Loucy (cell line): ENCODE data around the gene MCM8.

Experiments
- EZH2phosphoT487 ChIP-seq: fragments of 200-600 bp; IDR thresholded peaks from 2 replicates; pipeline ENCODE4 v1.6.1; 2018; ENCODE audit warnings: antibody characterized with exemption, mild to moderate bottlenecking, moderate library complexity, borderline replicate concordance
- TF ChIP-seq, protein P1 (sequence below): fragments of 200-600 bp; sonication (generic); conservative IDR thresholded peaks from 2 replicates; pipeline ENCODE4 v1.5.1; 2014; ENCODE audit warnings: mild to moderate bottlenecking, antibody characterized with exemption, low read length

DNA sequence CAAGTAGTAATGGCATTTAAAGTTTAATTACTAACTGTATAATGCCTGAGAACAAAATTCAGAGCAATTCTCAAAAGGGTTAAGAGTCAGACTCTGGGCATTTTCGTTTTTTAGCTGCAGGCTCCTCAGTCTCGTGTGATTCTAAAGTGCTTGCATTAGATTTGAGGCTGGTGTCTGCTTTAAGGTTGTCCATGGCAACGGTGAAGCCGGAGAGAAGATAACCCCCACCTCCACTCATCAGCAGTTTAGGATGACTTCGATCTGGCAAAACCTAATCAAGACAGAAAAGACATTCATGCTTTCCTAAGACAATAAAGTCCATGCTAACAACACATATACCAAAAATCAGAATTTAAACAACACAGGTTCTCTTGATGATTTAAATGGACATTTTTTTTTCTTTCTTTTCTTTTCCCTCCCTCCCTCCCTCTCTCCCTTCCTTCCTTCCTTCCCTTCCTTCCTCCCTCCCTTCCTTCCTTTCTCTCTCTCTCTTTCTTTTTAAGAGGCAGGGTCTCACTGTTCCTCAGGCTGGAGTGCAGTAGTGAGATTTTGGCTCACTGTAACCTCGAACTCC lies 11.9 kb upstream of the MCM8 start:
- TF ChIP-seq, protein P1, sequence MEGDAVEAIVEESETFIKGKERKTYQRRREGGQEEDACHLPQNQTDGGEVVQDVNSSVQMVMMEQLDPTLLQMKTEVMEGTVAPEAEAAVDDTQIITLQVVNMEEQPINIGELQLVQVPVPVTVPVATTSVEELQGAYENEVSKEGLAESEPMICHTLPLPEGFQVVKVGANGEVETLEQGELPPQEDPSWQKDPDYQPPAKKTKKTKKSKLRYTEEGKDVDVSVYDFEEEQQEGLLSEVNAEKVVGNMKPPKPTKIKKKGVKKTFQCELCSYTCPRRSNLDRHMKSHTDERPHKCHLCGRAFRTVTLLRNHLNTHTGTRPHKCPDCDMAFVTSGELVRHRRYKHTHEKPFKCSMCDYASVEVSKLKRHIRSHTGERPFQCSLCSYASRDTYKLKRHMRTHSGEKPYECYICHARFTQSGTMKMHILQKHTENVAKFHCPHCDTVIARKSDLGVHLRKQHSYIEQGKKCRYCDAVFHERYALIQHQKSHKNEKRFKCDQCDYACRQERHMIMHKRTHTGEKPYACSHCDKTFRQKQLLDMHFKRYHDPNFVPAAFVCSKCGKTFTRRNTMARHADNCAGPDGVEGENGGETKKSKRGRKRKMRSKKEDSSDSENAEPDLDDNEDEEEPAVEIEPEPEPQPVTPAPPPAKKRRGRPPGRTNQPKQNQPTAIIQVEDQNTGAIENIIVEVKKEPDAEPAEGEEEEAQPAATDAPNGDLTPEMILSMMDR: no peak
- TF ChIP-seq EZH2phosphoT487: no peak
